C4-2B (cell line): Measurements from ENCODE around the gene PEX3.

Experiments used
- ZFX ChIP-seq: fragments of 450-650 bp; IDR thresholded peaks from 2 replicates; pipeline ENCODE4 v1.6.1; 2017
- TF ChIP-seq, protein P1 (sequence below): fragments of 450-650 bp; conservative IDR thresholded peaks from 2 replicates; pipeline ENCODE4 v1.5.1; 2017; ENCODE audit warnings: mild to moderate bottlenecking

DNA sequence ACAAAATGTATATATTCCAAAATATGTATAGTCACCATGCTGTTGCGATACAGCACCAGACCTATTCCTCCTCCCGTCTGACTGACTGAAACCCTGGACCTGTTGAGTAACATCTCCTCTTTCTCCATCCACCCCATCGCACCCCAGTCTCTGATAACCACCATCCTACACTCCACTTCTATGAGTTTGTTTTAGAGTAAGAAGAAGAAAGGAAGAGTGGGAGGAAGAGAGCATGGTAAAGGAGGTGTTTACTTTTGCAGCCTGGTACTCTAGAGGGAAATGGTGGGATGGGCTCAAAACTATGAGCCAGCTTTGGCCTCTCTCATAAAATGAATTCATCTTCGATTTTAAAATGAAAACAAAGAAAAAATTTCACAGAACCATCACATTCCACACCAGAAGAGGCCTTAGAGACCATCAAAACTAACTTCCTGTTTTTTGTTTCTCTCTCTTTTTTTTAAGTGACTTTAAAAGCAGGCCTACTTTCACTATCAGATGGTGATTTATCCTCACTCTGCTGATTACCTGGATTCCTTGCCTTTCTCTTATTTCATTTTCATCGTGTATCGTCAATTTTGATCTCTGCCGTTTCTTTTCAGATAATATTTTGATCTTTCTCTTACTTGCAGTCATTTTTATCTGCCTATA is 77.7 kb downstream of the PEX3 start:
- TF ChIP-seq, protein P1, sequence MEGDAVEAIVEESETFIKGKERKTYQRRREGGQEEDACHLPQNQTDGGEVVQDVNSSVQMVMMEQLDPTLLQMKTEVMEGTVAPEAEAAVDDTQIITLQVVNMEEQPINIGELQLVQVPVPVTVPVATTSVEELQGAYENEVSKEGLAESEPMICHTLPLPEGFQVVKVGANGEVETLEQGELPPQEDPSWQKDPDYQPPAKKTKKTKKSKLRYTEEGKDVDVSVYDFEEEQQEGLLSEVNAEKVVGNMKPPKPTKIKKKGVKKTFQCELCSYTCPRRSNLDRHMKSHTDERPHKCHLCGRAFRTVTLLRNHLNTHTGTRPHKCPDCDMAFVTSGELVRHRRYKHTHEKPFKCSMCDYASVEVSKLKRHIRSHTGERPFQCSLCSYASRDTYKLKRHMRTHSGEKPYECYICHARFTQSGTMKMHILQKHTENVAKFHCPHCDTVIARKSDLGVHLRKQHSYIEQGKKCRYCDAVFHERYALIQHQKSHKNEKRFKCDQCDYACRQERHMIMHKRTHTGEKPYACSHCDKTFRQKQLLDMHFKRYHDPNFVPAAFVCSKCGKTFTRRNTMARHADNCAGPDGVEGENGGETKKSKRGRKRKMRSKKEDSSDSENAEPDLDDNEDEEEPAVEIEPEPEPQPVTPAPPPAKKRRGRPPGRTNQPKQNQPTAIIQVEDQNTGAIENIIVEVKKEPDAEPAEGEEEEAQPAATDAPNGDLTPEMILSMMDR = no peak
- TF ChIP-seq ZFX = no peak
